DOHH2 (cell line): ENCODE measurements around the gene KCNC1.

Experiments
- H3F3A ChIP-seq: fragments of 200-600 bp; sonication (generic), shearing (Covaris generic); 2 replicates; pipeline ENCODE4 v1.6.0; 2016; ENCODE audit warnings: antibody characterized with exemption, mild to moderate bottlenecking; ENCODE audit not compliant: control insufficient read depth, insufficient read depth
- H3K27ac ChIP-seq: fragments of 200-600 bp; sonication (generic); 2 replicates; pipeline ENCODE4 v1.5.1; 2014; ENCODE audit warnings: low read depth, mild to moderate bottlenecking, low read length, moderate library complexity
- H3K27me3 ChIP-seq: fragments of 200-600 bp; sonication (generic); 2 replicates; pipeline ENCODE4 v1.6.1; 2014; ENCODE audit warnings: mild to moderate bottlenecking, low read length, mixed read lengths; ENCODE audit not compliant: control insufficient read depth
- H3K36me3 ChIP-seq: fragments of 200-600 bp; sonication (generic); 2 replicates; pipeline ENCODE4 v1.6.1; 2014; ENCODE audit warnings: mild to moderate bottlenecking, low read length, moderate library complexity, mixed read lengths; ENCODE audit not compliant: control insufficient read depth
- H3K4me1 ChIP-seq: fragments of 200-600 bp; sonication (generic); 2 replicates; pipeline ENCODE4 v1.6.1; 2014; ENCODE audit warnings: mild to moderate bottlenecking, low read length, mixed read lengths; ENCODE audit not compliant: control insufficient read depth
- H3K4me2 ChIP-seq: fragments of 200-600 bp; sonication (generic); 2 replicates; pipeline ENCODE4 v1.6.0; 2014; ENCODE audit warnings: mild to moderate bottlenecking, low read length, moderate library complexity
- H3K4me3 ChIP-seq: fragments of 200-600 bp; sonication (generic); 2 replicates; pipeline ENCODE4 v1.5.1; 2014; ENCODE audit warnings: mild to moderate bottlenecking, low read length, mixed read lengths
- H3K79me2 ChIP-seq: fragments of 200-600 bp; sonication (generic); 2 replicates; pipeline ENCODE4 v1.6.1; 2014; ENCODE audit warnings: mild to moderate bottlenecking, low read length, mixed read lengths; ENCODE audit not compliant: control insufficient read depth
- H3K9me2 ChIP-seq: fragments of 200-600 bp; sonication (generic); replicated peaks from 2 replicates; pipeline ENCODE4 v1.6.1; 2014; ENCODE audit warnings: mild to moderate bottlenecking, low read length, mixed read lengths; ENCODE audit not compliant: control insufficient read depth
- H3K9me3 ChIP-seq: fragments of 200-600 bp; sonication (generic); 2 replicates; pipeline ENCODE4 v1.6.1; 2014; ENCODE audit warnings: antibody characterized with exemption, low read length, mixed read lengths; ENCODE audit not compliant: control insufficient read depth, insufficient read depth
- H4K20me1 ChIP-seq: fragments of 200-600 bp; sonication (generic); 2 replicates; pipeline ENCODE4 v1.6.0; 2014; ENCODE audit warnings: low read depth, mild to moderate bottlenecking, antibody characterized with exemption, low read length, moderate library complexity; ENCODE audit not compliant: control insufficient read depth, insufficient read depth
- CTCF ChIP-seq: fragments of 200-600 bp; sonication (generic); IDR thresholded peaks from one replicate; pipeline ENCODE4 v1.5.1; 2014; ENCODE audit warnings: antibody characterized with exemption, mild to moderate bottlenecking, low read depth, low read length; ENCODE audit not compliant: poor library complexity, severe bottlenecking
- EZH2phosphoT487 ChIP-seq: fragments of 200-600 bp; sonication (generic); IDR thresholded peaks from 2 replicates; pipeline ENCODE4 v1.6.1; 2017; ENCODE audit warnings: borderline replicate concordance, mild to moderate bottlenecking, antibody characterized with exemption, low read length, moderate library complexity, mixed read lengths

The KCNC1 gene

DNA sequence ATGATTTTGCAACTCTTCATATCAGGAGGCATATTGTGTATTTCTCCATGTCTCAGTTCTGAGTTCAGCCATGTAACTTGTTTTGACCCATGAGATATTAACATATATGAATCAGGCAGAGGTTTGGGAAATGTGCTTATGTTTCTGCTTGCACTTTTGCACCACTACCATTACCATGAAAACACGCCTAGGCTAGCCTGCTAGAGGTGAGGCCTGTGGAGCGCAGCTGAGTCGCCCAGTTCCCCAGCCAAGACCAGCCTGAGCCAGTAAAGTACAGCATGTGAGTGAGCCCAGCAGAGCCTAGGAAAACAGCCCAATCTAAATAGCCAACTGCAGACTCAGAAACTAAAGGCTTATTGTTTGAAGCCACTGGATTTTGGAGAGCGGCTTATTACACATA lies 33.6 kb upstream of the KCNC1 start:
- Histone ChIP-seq H3K9me2 (no peaks in the 10 kb centered on the region), H3K27ac (no peak overlapping the region), H3K4me3 (no peak overlapping the region), H3K4me1 (no peaks in the 10 kb centered on the region), H3F3A (no peaks in the 10 kb centered on the region), H3K9me3 (no peaks in the 10 kb centered on the region), H3K27me3 (no peaks in the 10 kb centered on the region), H3K4me2 (no peak overlapping the region), H4K20me1 (no peaks in the 10 kb centered on the region), H3K36me3 (no peaks in the 10 kb centered on the region), H3K79me2 (no peaks in the 10 kb centered on the region)
- TF ChIP-seq CTCF (no peak), EZH2phosphoT487 (no peak)

DNA sequence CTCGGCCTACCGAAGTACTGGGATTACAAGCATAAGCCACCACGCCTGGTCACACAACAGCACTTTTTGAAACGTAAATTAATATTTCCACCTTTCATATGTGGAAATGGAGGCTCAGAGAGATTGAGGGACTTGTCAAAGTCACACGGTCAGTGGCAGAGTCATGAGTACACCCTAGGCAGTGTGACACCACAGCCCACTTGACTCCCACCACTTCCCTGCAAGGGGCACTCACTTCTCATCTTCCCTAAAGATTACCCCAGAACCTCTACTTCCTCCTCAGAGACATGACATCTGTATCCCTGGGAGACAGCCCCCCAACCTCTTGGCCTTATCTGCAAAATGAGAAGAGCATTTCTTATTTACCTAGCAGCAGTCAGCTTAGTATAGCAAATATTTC lies 31.7 kb upstream of the KCNC1 start:
- Histone ChIP-seq H4K20me1 (no peaks in the 10 kb centered on the region), H3K79me2 (no peaks in the 10 kb centered on the region), H3K4me1 (no peaks in the 10 kb centered on the region), H3K27ac (no peak overlapping the region), H3K4me2 (no peak overlapping the region), H3K9me2 (no peaks in the 10 kb centered on the region), H3K9me3 (no peaks in the 10 kb centered on the region), H3K4me3 (no peak overlapping the region), H3K36me3 (no peaks in the 10 kb centered on the region), H3K27me3 (no peaks in the 10 kb centered on the region), H3F3A (no peaks in the 10 kb centered on the region)
- TF ChIP-seq EZH2phosphoT487 (no peak), CTCF (no peak)

- Histone ChIP-seq H4K20me1 (no peaks in the 10 kb centered on the region), H3K9me3 (no peaks in the 10 kb centered on the region), H3K36me3 (no peaks in the 10 kb centered on the region), H3K4me1 (no peaks in the 10 kb centered on the region), H3K79me2 (no peaks in the 10 kb centered on the region), H3K27me3 (no peaks in the 10 kb centered on the region), H3K27ac (no peak overlapping the region), H3K4me3 (no peak overlapping the region), H3F3A (no peaks in the 10 kb centered on the region), H3K9me2 (no peaks in the 10 kb centered on the region), H3K4me2 (no peak overlapping the region)
- TF ChIP-seq EZH2phosphoT487 (no peak), CTCF (no peak)
These were observed 30.6 kb upstream of the KCNC1 start for GRCh38 chr11:17703951-17704350.

GRCh38 chr11:17707830-17708229 lies 26.8 kb upstream of the KCNC1 start:
- H3K4me2 ChIP-seq: no peak overlapping the region
- H4K20me1 ChIP-seq: no peaks in the 10 kb centered on the region
- no peaks in the 10 kb centered on the region for H3K36me3 ChIP-seq
- H3K9me3 ChIP-seq: no peaks in the 10 kb centered on the region
- no peaks in the 10 kb centered on the region for H3K4me1 ChIP-seq
- no peaks in the 10 kb centered on the region for H3K9me2 ChIP-seq
- no peaks in the 10 kb centered on the region for H3K79me2 ChIP-seq
- H3K4me3 ChIP-seq: no peak overlapping the region
- TF ChIP-seq CTCF (no peak), EZH2phosphoT487 (no peak)
- no peak overlapping the region for H3K27ac ChIP-seq
- H3F3A ChIP-seq: no peaks in the 10 kb centered on the region
- peaks cover 5% of the 10 kb centered on the region for H3K27me3 ChIP-seq
